Jurkat, Clone E6-1 (cell line): Measurements from ENCODE around the gene CCNJL.
A peak's percentile ranks its signal among the peaks of the same experiment; 100 is the strongest.
"Not testable (repeated sequence)": the region's sequence is repeated elsewhere in the genome, so short reads cannot be mapped to it uniquely, and the experiment has no call there.

Experiments used
- DNase-seq: peaks from one replicate; pipeline ENCODE4 v3.0.0-alpha.2; 2011; ENCODE audit warnings: low read depth, low spot score
- H3K4me3 ChIP-seq: 2 replicates; pipeline ENCODE4 v1.5.1; 2011; ENCODE audit warnings: mild to moderate bottlenecking, low read length, control low read depth, moderate library complexity

The CCNJL gene

GRCh38 chr5:160271396-160271795, 41.0 kb downstream of the CCNJL start:
- DNase-seq: peak; percentile 58
- H3K4me3 ChIP-seq: no peak overlapping the region

DNA sequence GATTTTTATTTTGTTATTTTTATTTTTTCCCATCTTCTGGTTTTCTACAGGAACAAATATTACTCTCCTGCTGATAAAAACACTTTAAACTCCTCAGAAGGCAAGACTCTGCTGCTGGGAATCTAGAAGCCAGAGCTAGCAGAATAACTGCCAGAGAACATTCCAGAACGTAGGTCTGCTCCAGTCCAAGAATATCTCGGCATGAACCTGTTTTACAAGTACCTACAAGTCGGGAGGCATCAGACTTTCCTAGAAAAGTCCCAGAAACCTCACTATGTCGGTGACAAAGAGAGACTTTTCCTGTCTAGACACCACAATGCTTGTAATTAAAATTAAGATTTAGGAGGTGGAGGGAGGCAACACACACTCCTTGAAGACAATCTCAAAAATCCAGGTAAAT, 41.7 kb downstream of the CCNJL start:
- no peak for DNase-seq
- H3K4me3 ChIP-seq: no peak overlapping the region

GRCh38 chr5:160269017-160269416, 43.3 kb downstream of the CCNJL start:
- no peak for DNase-seq
- no peak overlapping the region for H3K4me3 ChIP-seq

DNA sequence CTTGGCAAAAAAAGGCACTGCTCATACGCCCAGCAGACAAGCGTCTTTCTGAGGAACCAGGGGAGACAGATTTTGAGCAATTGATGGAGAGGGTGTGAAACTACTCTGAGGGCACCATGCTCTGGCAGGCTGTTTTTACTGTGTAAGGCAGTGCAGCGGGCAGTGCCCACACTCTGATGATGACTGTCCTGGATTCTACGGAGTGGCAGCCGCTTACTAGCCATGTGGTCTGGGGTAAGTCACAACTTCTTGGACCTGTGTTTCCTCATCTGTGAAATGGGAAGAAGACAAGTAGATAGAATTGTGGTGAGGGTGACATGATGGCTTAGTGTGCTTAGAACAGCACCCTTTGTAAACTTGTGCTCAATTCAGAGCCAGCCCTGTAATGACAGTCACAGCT, 44.2 kb downstream of the CCNJL start:
- DNase-seq: no peak
- no peak overlapping the region for H3K4me3 ChIP-seq

- no peak overlapping the region for H3K4me3 ChIP-seq
- no peak for DNase-seq
Measured at GRCh38 chr5:160266752-160267345, 45.5 kb downstream of the CCNJL start.

DNA sequence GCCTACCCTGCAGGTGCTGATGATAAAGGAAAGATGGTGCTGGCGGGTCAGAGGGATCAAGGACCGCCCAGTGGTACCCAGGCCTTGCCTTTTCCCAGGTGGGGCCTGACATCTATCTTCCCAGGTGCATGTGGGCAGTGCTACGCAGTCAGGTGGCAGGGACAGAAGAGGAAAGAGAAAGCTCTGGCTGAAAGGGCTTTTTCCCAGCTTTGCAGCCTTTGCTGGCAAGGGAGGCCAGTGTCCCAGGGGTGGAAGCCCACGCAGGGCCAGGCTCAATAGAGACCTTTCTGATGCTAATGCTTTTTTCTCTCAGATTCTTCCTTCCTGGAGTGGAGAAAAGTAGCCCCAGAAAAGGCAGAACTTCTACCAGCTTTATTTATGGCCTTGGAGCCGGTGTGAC, 46.3 kb downstream of the CCNJL start:
- no peak overlapping the region for H3K4me3 ChIP-seq
- no peak for DNase-seq

GRCh38 chr5:160263326-160263855, 49.0 kb downstream of the CCNJL start:
- DNase-seq: no peak
- H3K4me3 ChIP-seq: no peak overlapping the region

DNA sequence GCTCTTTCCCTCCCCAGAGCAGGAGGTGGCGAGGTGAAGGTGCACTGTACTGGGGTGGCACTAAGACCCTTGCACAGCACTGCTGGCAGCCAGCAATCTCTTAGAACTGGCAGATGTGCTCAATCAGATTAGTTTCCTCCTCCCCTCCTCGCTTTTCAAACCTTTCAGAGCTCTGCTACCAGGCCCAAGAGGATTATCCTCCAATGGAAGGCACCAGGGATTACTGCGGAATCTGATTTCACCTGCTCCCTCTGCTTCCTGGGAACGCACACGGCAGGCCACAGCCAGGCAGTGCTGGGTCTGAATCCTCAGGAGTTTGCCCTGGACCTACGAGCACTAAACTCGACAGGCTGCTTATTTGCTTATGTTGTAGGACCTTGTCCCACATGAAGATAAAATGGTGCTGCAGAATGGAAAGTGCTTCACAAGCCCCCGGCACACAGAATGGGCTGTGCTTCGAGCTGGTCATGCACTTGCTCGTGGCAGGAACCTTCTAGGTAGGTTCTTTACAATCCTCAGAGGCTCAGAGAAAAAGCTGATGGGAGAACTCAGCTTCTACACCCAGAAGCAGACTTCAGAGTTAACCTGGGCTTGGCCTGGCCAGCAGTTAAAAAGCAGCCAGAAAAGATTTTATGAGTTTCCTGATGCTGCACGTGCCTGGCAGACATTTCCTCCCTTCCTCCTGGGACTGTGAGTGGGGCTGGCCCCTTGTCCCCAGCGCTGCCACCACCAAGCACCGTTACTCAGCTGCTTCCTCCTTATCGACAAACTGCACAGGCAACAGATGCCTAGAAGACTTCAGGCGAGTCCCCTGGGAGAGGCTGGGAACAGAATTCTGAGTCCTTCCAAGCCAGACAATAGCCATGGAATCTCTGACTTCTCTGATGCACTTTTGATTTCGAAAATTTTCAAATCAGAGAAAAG, 50.0 kb downstream of the CCNJL start:
- peak; percentile 76 for DNase-seq
- peak overlapping the region; percentile 28 for H3K4me3 ChIP-seq

DNA sequence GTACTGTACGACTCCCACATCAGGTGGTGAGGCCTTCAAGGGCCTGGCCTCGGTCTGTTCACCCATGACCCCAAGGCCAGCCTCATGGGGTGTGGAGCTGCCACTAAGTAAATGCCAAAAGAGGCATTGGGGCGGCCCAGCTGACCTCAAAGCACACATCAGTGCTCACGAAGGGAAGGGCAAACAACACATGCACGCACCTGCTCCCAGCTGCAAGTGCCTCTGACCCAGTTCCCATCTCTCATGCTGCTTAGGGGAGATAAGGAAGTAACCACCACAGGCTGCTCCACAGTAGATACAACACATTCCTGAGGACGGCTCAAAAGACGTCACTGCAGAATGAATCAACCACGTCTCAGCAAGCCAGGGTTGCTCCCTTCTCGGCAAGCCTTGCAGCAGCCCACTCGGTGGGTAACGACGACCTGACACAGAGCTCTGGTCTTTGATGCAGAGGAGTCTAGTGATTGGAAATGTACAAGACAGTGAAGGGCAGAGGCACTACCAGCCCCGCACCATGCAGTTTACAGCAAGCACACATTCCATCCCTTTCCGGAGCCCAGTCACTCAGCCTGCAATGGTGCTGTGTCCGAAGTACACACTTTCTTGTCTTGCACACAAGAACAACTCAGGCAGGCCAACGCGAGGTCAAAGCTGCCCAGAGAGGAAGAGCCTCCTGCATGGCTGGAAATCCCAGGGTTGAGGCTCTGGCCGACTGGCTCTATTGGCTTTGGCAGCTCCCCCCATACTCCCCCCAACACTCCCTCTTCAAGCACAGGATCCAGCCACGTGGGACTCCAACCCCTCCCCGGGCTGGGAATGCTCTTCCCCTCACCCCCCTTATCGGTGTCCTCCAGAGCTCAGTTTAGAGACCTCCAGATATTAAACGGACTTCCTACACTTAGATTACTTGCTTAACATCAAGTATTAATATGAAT, 51.2 kb downstream of the CCNJL start:
- peak; percentile 89 for DNase-seq
- H3K4me3 ChIP-seq: no peak overlapping the region

GRCh38 chr5:160260006-160260775, 52.2 kb downstream of the CCNJL start:
- no peak overlapping the region for H3K4me3 ChIP-seq
- DNase-seq: no peak

- DNase-seq: no peak
- H3K4me3 ChIP-seq: no peak overlapping the region
Measured at GRCh38 chr5:160259341-160259740, 53.0 kb downstream of the CCNJL start.

DNA sequence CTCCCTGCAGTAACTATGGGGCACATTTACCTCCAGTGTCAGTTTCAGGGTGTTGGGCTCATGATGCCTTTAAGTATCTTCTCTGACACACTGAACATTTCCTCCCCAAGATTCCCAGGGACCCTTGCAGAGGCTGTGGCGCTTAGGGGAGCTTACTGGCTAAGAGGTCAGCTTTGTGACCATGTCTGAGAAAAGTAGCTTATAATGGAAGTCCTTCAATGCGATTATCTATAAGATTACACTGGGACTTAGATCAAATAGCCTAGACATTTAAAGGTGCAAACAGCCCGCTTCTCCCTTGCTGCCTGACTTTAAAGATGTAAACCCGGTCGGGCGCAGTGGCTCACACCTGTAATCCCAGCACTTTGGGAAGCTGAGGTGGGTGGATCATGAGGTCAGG, 57.7 kb downstream of the CCNJL start:
- DNase-seq: no peak
- H3K4me3 ChIP-seq: no peak overlapping the region

DNA sequence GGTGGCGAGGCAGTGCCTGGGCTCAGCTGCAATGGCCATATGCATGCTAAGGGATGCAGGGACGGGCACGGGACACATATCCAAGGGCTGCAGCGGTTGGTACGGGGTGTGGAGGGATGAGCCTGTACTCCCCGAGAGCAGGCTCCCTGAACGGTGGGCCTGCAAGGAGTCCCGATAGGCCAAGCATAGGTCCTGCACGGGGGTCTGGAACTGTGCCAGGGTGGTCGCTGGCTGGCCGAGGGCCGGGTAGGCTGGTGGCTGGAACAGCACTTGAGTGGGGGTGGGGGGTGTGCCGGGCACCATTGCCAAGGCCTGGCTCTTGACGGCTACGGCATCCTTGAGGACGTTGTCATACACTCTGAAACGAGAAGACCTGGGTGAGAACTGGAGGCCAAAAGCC, 58.9 kb downstream of the CCNJL start:
- no peak overlapping the region for H3K4me3 ChIP-seq
- no peak for DNase-seq

DNA sequence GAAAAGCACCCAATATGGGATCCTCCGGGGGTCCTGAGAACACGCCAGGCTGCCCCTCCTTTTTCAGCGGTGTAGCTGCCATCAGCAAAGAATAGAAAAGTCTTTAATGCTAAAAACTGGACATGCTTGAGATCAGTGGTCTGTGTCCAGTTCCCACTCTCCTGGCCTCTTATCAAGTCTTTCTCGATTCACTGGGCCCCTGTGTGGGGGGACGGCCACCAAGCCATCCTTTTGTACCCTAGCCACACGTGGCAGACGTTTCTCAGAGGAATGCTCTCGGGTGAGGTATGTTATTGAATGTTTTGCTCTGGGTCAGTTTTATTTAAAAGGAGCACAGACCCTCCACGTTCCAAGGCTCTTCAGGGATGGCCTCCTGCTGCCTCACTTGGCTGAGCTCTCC, 59.4 kb downstream of the CCNJL start:
- H3K4me3 ChIP-seq: no peak overlapping the region
- DNase-seq: no peak

DNA sequence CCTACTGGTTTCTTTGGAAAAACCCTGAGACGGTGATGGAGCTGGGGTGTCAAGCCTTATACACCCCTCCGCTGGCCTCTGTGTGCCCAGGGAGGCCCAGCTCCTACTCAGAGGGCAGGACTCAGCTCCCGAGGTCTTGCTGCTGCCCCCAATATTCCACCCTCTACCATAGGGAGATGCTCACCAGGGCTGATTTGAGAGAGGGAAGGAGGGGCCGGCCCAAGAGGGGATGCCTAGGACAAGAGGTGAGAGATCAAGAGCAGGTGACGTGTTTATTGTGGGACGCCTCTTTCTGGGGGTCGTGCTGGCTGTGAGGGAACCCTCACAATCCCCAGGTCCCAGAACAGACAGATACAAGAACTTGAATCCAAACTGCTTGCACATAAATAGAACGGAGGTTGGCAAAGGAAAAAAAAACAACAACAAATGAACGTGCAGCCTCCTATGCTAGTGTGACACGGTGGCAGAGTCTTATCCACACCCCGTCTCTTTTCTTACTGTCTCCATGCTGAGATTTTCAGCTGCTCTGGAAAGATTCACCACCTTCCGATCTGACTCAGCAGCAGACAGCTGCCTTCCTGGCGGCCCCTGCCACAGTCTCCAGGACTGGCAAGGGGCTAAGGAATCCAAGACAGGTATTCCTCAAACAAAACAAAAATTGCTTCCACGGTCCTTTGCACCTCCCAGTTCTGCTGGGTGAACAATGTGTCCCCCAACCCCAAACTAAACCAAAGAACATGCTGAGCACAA, 60.8 kb downstream of the CCNJL start:
- no peak overlapping the region for H3K4me3 ChIP-seq
- DNase-seq: no peak

DNA sequence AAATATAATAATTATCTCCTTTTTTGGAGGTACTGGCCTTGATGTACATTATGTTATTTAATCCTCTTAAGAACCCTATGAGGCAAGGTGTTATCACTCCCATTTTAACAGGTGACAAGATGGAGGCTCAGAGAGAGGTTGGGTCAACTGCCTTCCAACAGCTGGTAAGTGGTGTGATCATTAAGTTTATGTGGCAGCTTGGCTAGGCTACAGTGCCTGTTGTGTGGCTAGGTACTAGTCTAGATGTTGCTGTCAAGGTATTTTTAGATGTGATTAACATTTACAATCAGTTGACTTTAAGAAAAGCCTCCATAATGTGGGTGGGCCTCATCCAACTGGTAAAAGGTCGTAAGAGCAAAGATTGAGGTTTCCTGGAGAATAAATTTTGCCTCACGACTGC, 61.5 kb downstream of the CCNJL start:
- DNase-seq: no peak
- H3K4me3 ChIP-seq: no peak overlapping the region

DNA sequence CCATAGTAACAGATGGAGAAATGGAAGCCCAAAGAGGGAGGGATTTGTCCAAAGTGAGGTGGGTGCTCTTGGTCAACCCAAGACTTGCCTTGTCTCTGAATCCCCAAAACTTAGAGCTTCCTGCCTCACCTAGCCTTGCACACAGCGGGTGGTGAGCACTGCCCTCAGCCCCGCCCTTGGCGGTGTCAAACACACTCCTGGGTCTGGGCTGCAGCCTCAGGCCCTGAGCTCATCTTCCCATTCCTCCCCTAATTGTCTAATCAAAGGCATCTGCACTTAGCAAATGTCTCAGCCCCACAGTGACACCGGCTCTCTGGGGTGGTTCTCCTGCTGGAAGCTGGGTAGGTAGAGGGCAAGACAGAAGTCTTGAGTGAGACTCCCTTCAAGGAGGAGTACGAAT, 62.1 kb downstream of the CCNJL start:
- no peak for DNase-seq

DNA sequence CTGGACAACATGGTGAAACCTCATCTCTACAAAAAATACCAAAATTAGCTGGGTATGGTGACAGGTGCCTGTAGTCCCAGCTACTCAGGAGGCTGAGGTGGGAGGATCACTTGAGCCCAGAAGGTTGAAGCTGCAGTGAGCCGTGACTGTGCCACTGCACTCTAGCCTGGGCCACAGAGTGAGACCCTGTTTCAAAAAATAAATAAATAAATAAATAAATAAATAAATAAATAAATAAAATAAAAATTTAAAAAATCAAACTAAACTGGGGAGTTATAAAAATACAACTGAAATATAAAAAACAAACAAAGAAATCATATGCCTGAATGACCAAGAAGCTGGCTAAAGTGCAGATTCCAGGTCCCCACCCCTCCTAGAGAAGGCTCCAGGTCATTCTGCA, 62.8 kb downstream of the CCNJL start:
- DNase-seq, H3K4me3 ChIP-seq: not testable (repeated sequence)

More for the DNA sequence above, 62.1 kb downstream of the CCNJL start:
- H3K4me3 ChIP-seq: no peak overlapping the region
